HT1080 (cell line): ENCODE results near the gene SYNRG. TPM values are rescaled to one million over a fixed set of nuclear protein-coding genes. Genes with fewer than 3 reads are reported as not detected.

Experiments
- DNase-seq: peaks from one replicate; pipeline ENCODE4 v3.0.0-alpha.2; 2015; ENCODE audit warnings: low read depth
- total RNA-seq: library from RNA; depleted of rRNA; stranded (reverse); fragments of >200 nt; shearing (Covaris generic); gene quantifications from 2 replicates; pipeline ENCODE4 v1.2.3, GENCODE V29; 2014

The SYNRG gene
- total RNA-seq, 1 experiment from 2014 or later: 7.4 TPM

DNA sequence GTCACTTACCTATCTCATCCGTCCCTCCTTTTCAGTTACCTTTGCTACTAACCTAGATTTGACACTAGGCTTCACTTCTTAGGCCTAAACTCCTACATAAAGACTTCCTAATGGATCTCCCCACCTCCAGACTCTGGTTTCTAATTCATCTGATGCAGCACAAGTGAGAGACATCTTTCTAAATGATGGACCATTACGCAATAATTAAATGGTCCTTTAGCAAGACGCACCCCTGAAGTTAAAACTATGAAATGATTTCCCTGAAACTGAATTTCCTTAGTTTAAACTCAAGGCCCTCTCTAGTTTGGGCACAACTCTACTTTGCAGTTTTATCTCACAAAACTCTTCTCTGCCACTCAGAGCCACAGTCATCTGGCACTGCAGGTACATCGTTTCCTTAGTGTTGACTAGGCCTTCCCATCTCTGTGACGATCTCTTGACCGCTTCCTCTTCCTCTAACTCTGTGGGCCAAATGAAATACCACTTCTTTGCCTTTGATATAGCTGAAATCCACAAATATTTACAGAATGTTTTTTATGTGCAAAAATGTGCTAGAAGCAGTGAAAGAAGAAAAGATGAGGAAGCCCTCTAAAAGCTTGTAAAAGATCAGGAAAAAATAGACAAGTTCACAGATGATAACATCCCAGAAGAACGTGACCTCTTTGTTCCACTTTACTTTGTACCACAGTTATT, 3.3 kb downstream of the SYNRG start:
- DNase-seq: no peak

- no peak for DNase-seq
These were observed 4.1 kb downstream of the SYNRG start for GRCh38 chr17:37605081-37605480.

DNA sequence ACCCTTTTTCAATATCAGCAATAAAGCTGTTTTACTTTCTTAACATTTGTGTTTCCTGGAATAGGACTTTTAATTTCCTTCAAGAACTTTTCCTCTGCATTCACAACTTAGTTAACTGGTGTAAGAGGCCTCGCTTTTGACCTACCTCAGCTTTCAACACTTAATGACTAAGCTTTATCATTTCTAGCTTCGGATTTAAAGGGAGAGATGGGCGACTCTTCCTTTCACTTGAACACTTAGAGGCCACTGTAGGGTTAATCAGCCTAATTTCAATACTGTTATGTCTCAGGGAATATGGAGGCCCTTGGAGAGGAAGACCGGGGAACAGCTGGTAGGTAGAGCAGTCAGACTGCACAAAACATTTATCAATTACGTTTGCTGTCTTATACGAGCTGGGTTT, 4.7 kb downstream of the SYNRG start:
- DNase-seq: no peak

DNA sequence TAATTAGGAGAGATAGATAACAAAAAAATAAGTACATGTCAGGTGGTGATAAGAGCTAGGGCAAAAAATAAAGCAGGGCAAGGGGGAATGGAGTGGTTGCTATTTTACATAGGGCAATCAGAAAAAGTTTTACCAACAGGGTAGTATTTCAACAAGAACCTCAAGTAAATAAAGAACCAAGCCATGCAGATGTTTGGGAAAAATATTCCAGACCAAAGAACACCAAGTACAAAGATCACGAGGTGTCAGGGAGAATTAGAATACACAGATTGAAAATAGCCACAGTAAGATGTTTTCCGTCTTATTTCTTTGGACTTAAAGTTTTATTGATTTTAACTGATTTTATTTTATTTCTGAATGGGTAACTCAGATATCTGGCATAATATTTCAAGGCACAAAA, 11.1 kb downstream of the SYNRG start:
- DNase-seq: no peak

GRCh38 chr17:37592291-37592690, 16.9 kb downstream of the SYNRG start:
- DNase-seq: no peak

- DNase-seq: no peak
These were observed 24.2 kb downstream of the SYNRG start for GRCh38 chr17:37585066-37585465.

DNA sequence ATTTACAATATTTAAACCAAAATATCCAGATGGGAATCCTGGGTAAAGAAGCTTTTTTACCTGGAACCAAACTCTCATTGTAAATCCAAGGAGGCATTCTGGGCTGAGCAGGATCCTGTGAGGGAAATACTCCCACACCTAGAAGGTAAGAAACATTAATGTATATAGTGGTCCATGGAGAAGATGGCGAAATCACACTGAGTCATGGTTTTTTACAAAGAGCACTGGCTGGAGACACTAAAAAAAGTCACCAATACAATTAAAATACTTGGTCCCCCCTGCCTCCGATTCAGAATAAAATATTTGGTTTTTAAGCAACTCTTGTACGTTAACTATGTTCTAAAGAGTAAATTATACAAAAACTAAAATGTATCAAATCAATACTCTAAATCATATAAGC, 32.9 kb downstream of the SYNRG start:
- DNase-seq: no peak

DNA sequence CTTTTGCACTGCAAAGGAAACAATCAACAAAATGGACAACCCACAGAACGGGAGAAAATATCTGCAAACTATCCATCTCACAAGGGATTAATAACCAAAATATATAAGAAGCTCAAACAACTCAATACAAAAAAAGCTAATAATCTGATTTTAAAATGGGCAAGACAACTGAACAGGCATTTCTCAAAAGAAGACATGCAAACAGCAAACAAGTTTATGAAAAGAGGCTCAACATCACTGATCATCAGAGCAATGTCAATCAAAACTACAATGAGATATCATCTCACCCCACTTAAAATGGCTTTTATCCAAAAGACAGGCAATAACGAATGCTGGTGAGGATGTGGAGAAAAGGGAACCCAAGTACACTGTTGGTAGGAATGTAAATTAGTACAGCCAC, 34.8 kb downstream of the SYNRG start:
- no peak for DNase-seq

DNA sequence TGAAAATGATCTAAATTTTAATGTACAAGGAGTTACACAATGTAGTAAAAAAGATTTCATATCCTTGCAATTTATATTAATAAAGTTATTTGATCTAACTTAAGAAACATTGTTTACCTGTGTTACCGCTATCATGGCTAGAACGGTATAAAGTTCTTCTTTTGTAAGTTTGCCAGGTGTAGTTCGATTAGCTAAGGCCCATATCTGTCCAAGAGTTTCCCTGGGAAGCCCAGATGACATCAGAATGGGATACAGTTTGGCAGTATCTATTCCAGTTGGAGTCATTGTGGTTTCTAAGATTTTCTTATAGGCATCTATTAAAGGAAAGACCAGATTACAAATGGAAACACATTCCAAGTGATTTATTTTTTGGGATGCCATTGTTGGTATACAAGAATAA, 37.5 kb downstream of the SYNRG start:
- DNase-seq: no peak

DNA sequence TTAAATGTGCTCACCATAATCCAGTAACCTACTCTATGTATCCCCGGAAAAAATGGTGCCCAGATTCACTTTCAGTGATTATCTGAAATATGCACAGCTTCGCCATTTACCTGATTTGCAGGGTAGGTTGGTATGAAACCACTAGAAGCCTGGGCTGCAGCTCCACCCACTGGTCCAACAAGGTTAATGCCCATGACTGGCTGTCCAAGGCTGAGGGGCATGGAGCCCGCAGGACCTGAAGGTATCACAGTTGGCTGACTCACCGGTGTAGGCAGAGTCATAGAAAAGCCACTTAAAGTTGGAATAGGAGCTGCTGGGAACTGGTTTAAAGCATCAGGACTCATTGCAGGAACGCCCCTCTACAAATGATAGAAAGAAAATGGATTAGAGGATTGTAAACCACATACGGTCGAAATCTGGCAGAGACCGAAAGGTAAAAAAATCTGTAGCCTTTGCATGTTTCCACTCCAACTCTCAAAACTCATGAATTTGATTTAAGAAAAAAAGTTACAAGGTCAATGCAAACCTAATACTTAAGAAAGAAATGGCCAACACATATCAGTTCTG, 38.6 kb downstream of the SYNRG start:
- peak; percentile 90 for DNase-seq

- no peak for DNase-seq
These were observed 40.7 kb downstream of the SYNRG start for GRCh38 chr17:37568350-37569053.

GRCh38 chr17:37567538-37567937, 41.7 kb downstream of the SYNRG start:
- DNase-seq: no peak

GRCh38 chr17:37567137-37567536, 42.1 kb downstream of the SYNRG start:
- DNase-seq: no peak

DNA sequence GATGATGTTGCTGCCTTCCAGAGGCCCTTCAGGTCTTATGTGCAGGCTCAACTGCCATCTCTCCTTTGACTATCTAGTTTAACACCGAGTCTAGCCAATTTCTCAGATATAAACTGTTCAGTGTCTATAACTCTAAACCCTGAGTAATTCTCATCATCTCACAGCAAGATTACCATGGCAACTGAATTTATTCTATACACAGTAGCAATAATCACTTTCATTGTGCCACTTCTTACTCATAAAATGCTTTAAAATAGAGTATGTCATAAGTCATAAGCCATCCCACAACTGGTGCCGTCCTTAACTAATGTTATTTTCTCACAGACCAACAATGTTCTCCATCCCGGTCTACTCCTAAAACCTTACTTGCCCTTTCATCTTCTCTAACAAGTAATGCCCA, 45.0 kb downstream of the SYNRG start:
- no peak for DNase-seq

DNA sequence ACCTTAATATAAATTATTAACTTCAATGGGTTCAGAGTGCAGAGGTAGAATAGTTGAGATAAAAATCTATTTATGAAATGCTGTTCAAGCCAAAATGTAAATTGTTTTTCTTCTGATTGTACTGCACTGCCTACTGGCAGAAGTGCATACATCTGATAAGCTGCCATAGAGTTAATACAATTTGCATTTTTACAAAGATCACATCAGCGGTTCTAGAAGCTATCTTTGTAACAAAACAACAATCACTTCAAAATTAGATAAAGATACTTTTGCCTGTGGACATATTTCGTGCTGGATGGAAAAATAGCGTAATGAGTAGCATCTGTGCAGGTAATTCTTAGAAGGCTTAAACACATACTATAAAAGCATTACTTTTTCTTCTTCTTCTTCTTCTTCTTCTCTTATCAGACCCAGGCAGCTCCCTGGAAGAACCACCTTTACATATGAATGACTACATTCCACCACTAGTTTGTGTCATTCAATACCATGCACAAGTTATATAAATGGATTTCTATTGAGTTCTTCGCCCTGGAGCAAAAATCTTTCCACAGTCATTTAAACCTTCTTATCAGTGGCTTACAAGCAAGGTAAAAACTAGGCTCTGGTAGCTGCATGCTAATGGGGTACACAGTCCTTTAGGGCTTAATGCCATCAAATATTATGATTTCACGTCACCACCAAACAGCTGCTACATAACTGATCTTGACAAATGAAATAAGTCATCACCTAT, 47.0 kb downstream of the SYNRG start:
- no peak for DNase-seq

- DNase-seq: no peak
These were observed 50.9 kb downstream of the SYNRG start for GRCh38 chr17:37558299-37558698.

DNA sequence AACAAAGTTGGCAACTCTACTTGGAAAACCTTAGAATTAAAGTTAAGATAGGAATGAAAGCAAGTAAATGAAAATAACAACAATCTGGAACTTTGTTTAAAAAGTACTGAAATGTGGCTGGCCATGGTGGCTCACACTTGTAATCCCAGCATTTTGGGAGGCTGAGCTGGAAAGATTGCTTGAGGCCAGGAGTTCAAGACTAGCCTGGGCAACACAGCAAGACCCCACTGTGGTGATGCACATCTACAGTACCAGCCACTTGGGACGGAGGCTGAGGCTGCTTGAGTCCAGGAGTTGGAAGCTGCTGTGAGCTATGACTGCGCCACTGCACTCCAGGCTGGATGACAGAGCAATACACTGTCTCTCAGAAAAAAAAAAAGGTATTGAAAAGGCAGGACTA, 51.7 kb downstream of the SYNRG start:
- no peak for DNase-seq

GRCh38 chr17:37555386-37555785, 53.8 kb downstream of the SYNRG start:
- no peak for DNase-seq

DNA sequence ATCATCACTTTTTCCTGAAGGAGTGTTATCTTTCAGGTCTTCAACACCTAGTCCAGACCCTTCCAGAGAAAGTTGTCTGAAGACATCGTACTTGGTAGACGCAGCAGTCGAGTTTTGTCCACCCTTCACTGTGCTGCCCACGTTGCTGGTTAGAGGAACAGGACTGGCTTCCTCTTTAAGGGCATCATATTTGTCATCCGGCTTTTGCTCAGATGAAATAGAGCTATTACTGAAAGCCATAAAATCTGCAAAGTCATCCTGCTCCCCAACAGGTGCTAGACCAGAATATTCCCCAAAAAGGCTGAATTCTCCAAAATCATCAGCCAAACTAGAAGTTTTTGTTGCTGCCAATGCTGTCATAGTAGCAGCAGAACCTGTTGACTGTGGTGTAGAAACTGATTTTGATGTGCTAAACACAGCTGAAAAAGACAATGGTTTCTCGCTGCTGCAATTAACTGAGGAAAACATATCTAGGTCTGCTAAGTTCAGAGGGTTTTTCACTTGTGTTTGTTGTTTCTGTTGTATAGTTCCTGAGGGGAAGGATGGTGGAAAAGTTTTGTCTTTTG, 55.7 kb downstream of the SYNRG start:
- no peak for DNase-seq

DNA sequence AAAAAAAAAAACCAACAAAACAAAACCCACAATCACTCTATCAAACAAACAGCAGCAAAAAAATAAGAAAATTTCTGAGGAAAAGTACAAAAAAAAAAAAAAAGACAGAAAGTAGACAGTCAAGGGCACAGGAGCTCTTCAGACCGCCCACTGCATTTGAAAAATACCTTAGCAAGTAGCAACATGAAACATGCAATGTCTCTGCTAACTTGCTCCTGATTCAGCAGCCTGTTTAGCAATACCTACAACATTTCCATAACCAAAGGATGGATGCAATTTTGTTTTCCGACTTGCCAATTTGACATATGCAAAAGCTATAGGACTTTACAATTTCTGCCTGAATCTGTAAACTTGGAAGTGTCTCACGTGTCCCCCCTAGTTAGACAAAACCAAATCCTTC, 57.4 kb downstream of the SYNRG start:
- DNase-seq: no peak

GRCh38 chr17:37547986-37548385, 61.2 kb downstream of the SYNRG start:
- DNase-seq: no peak

GRCh38 chr17:37546302-37546701, 62.9 kb downstream of the SYNRG start:
- no peak for DNase-seq
